Activated CD4-positive, alpha-beta T cell treated with anti-CD3 and anti-CD28 coated beads, Interleukin-2, amount 50 U/mL, for 1 hour (primary cell): ENCODE results near the gene CDK5RAP3.

Experiments
- DNase-seq: peaks from one replicate; pipeline ENCODE4 v3.0.0-alpha.2; 2020

The CDK5RAP3 gene

DNA sequence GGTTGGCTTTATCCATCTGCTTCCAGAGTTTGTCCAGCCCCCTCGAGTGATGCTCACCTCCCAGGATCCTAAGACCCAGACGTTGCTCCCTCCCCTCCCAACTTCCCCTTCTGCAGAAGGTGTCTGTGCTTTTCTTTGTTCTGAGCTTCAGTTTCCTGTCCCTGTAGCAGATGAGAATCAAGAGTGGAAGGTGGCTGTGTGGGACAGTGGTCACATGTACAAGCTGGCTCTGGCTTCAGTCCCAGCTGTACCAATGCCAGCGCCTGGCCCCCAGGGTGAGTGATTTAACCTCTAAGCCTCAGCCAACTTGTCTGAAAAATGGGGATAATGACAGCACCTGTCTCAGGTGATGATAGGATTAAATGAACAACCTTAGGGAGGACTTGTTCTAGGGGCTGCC, 21.0 kb upstream of the CDK5RAP3 start:
- no peak for DNase-seq

DNA sequence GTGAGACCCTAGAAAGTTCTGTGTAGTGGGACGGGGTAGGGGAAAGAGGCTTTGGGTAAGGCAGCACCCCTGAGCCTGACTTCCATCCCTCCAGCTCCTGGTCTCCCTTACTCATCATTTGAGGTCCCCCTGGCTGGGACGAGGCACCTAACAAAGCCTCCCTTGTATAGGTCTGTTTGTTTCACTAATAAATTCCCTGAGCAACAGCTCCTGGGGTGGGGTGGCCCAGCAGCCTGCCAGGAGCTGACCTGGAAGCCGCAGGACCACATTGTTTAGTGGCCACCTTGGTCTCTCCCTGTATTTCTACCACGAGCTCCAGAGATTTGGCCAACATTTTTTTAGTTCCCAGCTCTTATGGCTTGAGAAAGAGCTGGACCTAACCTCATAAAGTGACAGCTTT, 20.5 kb upstream of the CDK5RAP3 start:
- no peak for DNase-seq

DNA sequence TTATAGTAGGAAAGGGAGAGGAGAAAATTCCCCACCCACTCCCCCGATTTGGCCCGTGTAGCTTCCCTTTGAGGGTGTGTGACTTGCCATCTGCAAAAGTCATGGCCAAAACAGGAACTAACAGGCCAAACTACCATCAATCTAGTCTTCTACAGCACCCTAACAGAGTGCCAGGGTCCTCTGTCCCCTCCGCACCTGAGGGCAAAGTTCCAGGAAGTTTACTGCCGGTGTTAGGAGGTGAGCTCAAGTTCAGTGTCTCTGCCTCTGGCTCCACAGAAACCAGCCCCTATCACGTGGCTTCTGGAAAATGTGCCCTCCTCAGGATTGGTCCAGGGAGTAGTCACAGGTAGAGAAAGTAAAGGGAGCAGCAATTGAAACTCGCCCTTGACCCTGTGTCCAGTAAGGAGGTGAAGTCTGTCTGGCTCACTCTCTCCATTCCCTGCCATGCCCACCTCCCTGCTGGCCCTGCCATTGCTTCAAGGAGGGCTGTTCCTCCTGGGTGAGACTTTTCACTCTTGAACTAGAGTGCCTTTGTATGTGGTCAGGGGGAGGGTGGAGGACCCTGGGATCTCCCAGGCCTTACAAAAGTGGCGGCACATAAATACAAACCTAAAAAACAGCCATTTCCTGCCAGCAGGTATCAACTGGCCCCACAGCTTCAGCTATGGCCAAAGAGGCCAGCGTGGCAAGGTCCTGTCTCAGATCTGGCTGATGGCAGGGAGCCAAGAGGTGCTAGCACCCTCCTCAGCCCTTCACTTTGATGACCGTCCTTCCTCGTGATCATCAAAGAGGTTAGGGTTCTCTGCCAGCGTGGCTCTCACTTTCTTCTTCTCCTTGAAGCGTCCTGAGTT, 18.5 kb upstream of the CDK5RAP3 start:
- no peak for DNase-seq

DNA sequence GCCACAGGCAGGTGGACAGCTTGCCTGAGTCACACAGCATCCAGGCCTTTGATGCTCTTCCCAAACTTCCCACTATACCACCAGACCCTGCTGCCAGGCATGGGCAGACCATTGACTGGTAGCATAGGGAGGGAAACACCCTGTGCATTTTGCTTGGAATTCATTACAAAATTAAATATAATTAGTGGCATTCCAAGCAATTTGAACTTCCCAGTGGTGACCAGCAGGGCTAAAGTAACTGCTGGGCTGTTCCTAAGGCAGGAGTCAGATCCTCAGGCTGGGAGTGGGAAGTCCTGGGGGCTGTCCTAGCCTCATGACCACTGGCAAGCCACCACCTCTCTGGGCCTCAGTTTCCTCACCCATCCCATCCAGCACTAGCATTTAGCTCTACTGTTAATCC, 17.0 kb upstream of the CDK5RAP3 start:
- DNase-seq: no peak

DNA sequence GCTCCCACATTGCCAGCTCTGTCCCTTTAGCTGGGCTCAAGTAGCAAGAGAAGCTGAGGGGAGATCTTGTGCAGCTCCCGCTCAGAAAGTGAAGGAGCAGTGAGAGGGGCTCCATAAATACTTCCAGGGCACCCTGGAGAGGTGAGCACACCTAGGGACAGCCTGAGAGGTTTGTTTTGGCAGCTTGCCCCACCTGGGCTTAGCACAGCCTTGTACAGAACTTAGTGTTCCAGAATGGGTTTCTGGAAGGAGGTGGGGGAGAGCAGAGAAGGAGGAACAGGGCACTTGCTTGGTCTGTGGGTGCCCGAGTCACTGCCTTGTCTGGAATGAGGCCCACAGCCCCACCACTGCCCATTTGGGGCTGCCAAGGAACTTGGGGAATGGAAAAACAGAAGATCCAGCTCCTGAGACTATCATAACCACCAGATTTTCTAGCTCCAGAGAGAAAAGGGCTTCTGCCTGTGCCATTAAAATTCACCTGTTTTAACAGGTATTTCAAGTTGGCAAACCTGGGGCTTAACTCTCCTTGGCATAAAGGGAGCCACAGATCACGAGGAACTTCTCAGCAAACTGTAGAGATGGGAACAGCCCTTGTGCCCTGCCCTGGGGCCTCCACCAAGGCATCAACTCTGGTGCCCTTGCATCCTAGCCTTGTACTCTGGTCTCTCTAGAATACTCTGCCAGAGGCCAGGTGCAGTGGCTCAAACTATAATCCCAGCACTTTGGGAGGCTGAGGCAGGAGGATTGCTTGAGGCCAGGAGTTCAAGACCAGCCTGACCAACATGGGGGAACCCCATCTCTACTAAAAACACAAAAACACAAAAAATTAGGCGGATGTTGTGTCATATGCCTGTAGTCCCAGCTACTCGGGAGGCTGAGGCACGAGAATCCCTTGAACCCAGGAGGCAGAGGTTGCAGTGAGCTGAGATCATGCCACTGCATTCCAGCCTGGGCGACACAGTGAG, 15.1 kb upstream of the CDK5RAP3 start:
- no peak for DNase-seq

DNA sequence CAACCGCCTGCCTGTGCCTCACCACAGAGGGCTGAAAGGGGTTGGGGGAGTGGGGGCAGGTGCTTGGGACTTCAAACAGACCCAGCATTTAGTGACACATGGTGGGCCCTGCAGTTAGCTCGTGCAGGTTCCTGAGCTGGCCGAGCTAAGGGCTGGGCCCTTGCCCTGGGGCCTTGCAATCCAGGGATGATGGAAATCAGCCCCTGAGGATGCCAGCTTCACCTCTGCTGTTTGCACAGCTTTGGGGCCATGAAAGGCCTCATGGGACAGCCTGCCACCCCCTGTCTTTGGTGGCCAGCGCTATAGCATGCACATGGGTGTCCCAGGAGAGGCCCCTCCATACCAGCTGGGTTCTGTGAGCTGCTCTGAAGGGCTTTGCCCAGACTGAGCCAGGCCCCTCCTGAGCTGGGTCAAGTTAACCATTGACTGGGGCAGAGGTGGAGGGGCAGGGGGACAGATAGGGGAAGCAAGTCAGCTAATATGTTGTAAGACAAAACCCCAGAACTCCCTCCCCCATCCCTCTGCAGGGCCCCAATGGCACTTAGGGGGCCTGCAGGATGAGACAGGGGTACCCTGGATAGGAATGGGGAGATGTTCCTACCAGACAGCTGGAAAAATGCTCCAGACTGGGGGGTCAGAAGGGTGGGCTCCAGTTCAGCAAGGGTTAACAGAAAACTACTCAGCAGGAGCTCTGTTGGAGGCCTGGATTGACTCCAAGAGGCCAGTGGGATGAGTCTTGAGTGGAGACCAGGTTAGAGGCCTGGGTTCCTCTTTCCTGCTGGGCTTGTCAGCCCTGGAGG, 13.9 kb upstream of the CDK5RAP3 start:
- no peak for DNase-seq

DNA sequence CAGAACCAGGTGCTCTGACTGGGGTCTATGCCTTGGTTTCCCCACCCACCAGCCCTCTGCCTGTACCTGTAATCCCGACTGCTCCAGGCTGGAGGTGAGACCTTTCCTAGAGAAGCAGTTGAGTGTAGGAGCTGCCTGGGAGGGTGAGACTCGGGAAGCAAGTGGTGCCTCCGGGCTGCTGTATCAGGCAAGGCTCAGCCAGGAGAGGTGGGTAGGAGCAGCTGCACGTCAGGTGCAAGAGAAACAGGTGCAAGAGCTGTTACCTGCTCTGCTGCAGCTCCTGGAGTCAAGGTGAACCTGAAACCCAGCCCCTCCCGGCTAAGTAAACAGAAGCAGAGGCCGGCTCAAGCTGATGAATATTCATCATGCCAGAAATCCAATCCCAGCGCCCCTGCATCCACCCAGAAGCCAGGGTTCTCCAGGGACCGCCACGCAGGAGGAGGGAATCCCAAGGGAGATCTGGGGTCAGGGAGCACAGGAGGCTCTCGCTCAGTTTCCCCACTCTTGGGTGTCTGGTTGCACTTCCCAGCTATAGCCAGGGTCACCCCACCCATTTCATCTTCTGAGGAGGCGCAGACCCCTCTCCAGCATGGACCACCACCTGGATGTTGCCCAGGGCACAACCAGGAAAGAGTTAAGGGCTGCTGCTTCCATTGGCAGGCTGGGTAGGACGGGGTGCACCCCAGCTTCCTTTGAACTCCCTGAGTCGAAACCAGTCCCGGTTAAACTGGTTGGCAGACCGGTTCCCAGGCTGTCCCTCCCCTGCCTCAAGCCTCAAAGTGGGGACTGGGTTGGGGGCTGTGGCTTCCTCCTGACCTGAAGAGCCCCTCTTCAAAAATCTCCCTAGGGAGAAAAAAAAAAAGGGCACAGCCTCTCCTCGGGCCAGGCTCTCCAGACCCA, 13.1 kb upstream of the CDK5RAP3 start, which contains the start of gene PRR15L:
PRR15L (minus strand) TSS at position 293 of the 900 bp plus-strand sequence. CDS start 4,649 bp downstream, outside the sequence.
- no peak for DNase-seq

DNA sequence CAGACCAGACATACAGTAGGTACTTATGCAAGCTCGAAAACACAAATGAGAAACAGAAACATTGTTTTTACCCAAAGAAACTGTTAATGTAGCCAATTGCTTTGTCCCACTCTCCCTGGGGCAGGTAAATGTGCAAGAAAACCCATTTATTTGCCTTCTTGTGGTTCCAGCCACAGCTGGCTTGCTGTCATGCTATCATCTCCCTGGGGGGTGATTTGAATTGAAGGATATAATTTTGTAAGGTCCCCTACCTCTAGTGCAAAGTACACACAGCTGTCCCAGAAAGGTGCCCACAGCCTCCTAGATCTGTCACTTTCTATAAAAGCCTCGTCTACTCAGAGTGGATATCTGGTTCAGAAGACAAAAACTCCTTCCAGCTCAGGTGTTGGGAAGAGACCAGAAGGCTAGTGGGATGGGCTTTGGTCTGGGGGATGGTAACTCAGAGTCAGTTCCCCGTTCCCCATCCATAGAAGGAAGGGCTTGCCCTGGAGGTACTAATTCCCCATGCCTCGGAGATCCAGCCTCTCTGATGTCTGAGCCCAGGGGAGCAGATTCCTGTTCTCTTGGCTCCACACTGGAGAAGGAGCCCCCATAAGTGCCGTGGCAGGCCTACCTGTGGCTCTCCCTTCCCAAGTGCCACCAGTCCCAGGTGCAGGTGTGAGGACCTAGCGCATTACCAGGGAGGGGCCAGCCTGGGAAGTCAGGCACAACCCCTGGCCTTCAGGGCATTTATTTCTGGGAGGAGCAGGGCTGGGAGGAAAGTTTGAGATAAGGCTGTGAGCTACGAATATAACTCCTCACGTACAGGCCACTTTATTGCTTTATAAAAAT, 10.9 kb upstream of the CDK5RAP3 start:
- no peak for DNase-seq

DNA sequence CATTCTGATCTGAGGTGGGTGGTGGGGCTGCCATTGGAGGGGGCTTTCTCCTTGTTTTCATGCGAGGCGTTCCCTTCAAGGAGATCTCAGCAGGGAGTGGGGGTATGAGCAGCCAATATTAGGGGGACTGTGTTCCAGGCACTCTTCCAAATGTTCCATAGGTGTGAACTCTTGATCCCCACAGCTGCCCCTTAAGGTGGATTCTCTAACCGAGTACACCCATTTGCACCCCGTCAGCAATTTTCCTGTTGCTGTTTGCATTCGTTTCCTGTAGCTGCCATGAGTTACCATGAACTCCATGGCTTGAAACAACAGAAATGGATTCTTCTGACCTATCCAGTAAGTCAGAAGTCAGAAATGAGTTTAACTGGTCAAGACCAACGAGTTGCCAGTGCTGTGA, 9.5 kb upstream of the CDK5RAP3 start:
- DNase-seq: no peak

DNA sequence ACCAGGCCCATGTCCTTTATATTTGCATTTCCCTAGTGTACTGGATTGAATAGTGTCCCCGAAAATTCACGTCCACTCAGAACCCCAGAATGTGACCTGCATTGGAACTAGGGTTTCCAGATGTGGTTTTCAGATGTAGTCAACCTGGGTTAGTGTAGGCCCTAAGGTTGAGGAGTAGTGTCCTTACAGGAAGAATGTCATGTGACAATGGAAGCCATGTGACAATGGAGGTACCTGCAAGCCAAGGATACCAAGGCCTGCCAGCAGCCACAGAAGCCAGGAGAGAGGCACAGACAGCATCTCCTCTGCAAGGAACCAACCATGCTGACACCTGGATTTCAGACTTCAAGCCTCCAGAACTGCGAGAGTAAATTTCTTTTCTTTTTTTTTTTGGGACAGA, 8.0 kb upstream of the CDK5RAP3 start:
- no peak for DNase-seq

DNA sequence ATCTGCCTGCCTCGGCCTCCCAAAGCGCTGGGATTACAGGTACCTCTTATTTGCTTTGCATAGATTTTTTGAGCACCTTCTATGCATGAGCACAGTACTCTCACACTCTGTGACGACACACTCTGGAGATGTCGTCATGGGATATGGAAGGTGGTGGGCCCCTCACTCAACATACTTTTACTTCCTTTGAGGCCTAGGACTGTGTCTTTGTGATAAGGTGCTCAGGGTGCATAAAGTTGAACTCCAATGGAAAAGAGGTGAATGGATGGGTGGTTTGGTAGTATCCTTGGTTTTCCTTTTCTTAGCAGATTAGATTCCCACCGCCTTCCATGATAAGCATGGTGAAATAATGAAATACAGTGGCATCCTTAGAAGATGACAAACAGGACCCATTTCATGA, 6.1 kb upstream of the CDK5RAP3 start:
- no peak for DNase-seq

DNA sequence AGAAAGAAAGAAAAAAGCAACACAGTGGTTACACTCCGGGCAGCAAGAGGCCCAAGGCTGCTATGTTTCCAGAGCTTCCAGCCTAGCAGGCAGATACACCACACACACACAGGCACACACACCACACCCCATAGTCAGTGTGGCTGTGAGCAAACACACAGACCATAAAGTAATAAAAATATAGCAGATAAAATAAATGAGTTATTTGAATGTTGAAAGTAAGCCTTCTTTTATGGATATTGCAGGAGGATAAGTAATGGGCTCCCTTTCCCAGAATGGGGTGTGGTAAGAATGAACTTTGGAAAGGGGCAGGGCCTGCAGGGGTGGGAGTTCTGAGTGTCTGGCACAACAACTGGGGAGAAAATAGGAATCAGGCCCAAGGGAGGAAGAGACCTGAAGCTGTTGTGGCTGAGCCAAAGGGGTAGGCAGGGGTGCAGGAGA, 4.8 kb upstream of the CDK5RAP3 start:
- no peak for DNase-seq

DNA sequence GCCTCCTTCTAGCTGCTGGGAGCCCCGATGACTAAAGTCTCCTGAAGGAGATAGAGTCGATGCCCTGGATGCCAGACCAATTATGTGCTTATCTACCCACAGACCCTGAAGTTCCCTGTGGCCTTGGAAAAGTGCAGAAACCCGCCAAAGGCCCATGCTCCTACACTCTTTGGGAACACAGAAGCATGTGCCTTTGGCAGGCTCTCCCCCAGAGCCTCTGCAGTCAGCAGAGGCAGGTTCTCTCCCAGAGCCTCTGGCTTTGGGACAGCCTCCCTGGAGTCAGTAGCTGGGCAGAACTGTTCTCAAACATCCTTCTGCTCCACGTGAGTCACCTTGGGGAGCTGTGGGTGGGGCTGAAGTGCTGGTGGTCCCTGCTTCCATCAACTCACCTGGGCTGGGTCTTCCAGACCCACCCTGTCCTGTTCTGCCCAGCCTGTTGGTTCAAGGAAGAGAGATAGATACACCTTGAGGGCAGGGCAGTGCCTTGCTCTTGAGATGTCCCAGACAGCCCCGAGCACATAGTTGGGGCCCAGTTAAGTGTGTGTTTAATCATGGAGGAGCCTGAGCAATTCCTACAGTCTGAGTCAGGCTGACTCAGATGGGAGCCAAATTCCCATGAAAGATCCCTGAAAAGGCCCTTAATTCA, 3.2 kb upstream of the CDK5RAP3 start:
- no peak for DNase-seq

DNA sequence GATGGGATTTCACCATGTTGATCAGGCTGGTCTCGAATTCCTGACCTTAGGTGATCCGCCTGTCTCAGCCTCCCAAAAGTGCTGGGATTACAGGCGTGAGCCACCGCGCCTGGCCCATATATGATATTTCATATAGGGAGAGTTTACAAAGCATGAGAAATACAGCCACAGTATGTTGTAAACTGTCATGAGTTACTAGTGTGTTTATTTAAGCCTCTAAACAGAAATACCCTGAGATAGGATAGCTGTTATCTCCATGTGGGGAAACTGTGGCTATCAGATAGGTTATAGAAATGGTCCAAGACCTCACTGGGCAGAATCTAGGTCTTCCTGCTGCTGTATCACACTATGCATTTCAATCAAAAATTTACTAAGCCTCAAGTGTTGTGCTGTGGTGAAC, 2.1 kb upstream of the CDK5RAP3 start:
- DNase-seq: no peak

DNA sequence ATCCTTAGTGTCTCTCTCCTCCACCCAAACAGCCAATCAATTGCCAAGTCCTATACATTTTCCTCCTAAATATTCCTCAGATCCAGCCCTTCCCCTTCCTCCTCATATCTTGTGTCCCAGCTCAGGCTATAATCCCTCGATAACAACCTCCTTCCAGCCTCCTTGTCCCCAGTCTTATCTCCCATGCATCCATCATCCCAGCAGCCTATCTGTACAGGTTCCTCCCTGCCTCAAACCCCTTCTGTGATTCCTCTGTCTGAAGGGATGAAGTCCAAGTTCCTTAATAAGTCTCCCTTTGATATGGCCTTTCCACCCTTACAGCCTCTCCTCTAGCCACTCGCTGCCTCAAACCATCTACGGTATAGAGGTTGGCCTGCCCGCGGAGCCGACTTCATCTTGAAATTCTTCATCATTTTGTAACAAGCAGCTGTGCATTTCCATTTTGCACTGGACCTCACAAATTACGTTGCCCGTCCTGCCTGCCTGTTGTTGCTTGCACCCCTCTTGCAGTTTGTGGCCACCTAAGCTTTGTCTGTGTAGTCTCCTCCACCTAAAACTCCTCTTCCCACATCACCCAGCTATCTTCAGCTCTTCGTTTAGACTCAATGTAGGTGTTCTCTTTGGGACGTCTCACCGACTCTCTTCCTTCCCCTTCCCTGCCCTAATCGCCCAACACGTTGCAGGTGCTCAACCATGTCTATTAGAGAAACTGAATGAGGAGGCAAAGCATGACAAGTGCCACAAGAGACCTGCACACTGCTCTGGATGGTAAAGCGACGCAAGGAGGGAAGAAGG, 786 bp upstream of the CDK5RAP3 start:
- DNase-seq: no peak

DNA sequence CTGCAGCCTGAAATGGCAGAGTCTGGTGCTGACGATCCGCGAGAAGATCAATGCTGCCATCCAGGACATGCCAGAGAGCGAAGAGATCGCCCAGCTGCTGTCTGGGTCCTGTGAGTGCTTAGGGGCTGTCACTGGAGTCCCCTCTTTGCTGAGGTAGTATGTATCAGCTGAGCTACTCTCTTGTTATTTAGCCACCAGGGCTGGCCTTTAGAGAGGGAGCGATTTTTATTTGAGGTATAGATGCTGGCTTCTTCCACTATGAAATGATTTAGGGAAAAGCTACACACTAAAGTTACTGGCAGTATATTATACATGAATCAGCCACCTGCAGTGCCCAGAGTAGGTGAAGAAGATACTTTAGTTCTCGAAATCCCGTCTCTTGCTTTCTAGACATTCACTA, 2.6 kb downstream of the CDK5RAP3 start:
- DNase-seq: no peak

DNA sequence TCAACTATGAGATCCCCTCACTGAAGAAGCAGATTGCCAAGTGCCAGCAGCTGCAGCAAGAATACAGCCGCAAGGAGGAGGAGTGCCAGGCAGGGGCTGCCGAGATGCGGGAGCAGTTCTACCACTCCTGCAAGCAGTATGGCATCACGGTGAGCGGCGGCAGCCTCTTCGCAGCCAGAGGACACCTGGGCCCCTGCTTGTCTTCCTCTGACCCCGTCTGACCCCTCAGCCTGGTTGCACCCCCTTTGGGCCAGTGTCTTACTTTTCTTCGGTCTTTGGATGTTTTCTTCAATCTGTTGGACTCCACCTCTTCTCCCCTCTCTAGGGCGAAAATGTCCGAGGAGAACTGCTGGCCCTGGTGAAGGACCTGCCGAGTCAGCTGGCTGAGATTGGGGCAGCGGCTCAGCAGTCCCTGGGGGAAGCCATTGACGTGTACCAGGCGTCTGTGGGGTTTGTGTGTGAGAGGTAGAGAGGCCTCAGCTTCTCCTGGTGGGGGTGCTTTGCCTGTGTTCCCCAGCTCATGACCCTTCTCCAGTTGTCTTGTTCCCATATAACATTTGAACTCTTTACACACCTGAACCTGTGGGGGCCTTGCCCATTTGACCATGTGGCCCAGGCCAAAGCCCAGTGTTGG, 4.4 kb downstream of the CDK5RAP3 start:
- DNase-seq: no peak

DNA sequence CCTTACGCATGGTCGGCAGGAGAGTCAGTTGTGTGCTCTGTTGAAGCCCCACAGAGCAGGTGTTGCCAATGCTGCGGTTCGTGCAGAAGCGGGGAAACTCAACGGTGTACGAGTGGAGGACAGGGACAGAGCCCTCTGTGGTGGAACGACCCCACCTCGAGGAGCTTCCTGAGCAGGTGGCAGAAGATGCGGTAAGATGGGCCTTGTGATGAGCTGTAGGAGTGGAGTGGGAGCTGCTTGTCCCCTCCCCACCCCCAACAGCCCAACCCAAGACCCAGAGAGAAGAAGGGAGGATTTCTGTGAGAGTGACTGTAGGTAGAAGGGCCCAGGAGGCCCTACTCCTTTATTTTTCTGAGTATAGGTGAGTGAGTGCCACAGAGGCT, 4.9 kb downstream of the CDK5RAP3 start:
- DNase-seq: no peak

DNA sequence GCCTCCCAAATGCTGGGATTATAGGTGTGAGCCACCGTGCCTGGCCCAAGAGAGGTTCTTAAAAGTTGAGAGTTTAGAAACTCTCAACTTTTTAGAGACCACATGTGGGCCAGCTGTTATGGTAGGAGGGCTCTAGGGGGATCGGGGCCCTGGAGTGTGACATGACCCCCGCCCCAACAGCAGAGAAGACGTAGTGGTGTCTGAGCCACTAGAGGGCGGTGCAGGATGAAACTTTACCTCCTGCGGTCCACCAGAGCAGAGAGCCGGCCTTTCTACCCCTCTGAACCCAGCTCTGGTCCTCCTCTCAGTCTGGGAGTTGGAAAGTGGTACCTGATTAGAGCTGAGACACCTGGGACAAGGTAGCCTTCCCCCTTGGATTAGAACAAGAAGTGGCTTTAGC, 7.4 kb downstream of the CDK5RAP3 start:
- DNase-seq: peak; percentile 46
